GM10248 (cell line): ENCODE results near the gene TPPP.
A peak's percentile ranks its signal among the peaks of the same experiment; 100 is the strongest.
"Not testable (repeated sequence)": the region's sequence is repeated elsewhere in the genome, so short reads cannot be mapped to it uniquely, and the experiment has no call there.

Experiments
- CTCF ChIA-PET: fragments of 300-600 bp; sonication (Branson Sonifier 250); formaldehyde crosslinking; extraction: SDS; loops from one replicate; lab custom pipeline; 2021; ENCODE audit warnings: antibody characterized with exemption; lab: Yijun Ruan, JAX
- POLR2A ChIA-PET: fragments of 350-650 bp; sonication (Branson Sonifier 250); formaldehyde crosslinking; extraction: SDS; loops from one replicate; lab custom pipeline; 2020; ENCODE audit warnings: antibody characterized with exemption; lab: Yijun Ruan, JAX
- DNase-seq: peaks from one replicate; pipeline ENCODE4 v3.0.0; 2012; ENCODE audit errors: extremely low spot score
- CTCF ChIP-seq: IDR thresholded peaks from 2 replicates; pipeline ENCODE4 v1.5.1; 2012; ENCODE audit warnings: mild to moderate bottlenecking, low read depth; ENCODE audit errors: extremely low read depth, missing control alignments, control extremely low read depth

TPPP gene

GRCh38 chr5:693271-694041, at the start of gene TPPP:
TPPP (minus strand) TSS chr5:693352; CDS start chr5:678060, 15,292 bp downstream.
- POLR2A ChIA-PET, CTCF ChIA-PET: not testable (repeated sequence)
- DNase-seq: peak; percentile 88

GRCh38 chr5:742276-742675, 49.1 kb upstream of the TPPP start:
- CTCF ChIA-PET, DNase-seq, POLR2A ChIA-PET: not testable (repeated sequence)

GRCh38 chr5:734145-734544, 41.0 kb upstream of the TPPP start:
- CTCF ChIA-PET, POLR2A ChIA-PET: not testable (repeated sequence)

GRCh38 chr5:732754-733454, 39.8 kb upstream of the TPPP start:
- POLR2A ChIA-PET, CTCF ChIA-PET, DNase-seq: not testable (repeated sequence)

More at GRCh38 chr5:734145-734544, 41.0 kb upstream of the TPPP start:
- not testable (repeated sequence) for DNase-seq

- POLR2A ChIA-PET, CTCF ChIA-PET, DNase-seq: not testable (repeated sequence)
Measured at GRCh38 chr5:729225-729624, 36.1 kb upstream of the TPPP start.

- DNase-seq, CTCF ChIA-PET, POLR2A ChIA-PET: not testable (repeated sequence)
Measured at GRCh38 chr5:727087-727486, 33.9 kb upstream of the TPPP start.

GRCh38 chr5:723865-724264, 30.7 kb upstream of the TPPP start:
- POLR2A ChIA-PET, DNase-seq, CTCF ChIA-PET: not testable (repeated sequence)

GRCh38 chr5:723309-723708, 30.2 kb upstream of the TPPP start:
- POLR2A ChIA-PET, CTCF ChIA-PET, DNase-seq: not testable (repeated sequence)

GRCh38 chr5:719379-719778, 26.2 kb upstream of the TPPP start:
- CTCF ChIA-PET, POLR2A ChIA-PET, DNase-seq: not testable (repeated sequence)

GRCh38 chr5:717143-717542, 24.0 kb upstream of the TPPP start:
- CTCF ChIA-PET: no interaction called here
- POLR2A ChIA-PET: no interaction called here
- no peak for DNase-seq
- no peak for TF ChIP-seq CTCF

- DNase-seq, CTCF ChIA-PET, POLR2A ChIA-PET: not testable (repeated sequence)
Measured at GRCh38 chr5:716740-717139, 23.6 kb upstream of the TPPP start.

GRCh38 chr5:715636-716035, 22.5 kb upstream of the TPPP start:
- CTCF ChIA-PET, POLR2A ChIA-PET, DNase-seq: not testable (repeated sequence)

GRCh38 chr5:714215-715118, 21.3 kb upstream of the TPPP start:
- DNase-seq, CTCF ChIA-PET, POLR2A ChIA-PET: not testable (repeated sequence)

- CTCF ChIA-PET, POLR2A ChIA-PET, DNase-seq: not testable (repeated sequence)
Measured at GRCh38 chr5:713686-714085, 20.5 kb upstream of the TPPP start.

- CTCF ChIA-PET, DNase-seq, POLR2A ChIA-PET: not testable (repeated sequence)
Measured at GRCh38 chr5:708848-709517, 15.8 kb upstream of the TPPP start.

GRCh38 chr5:708374-708773, 15.2 kb upstream of the TPPP start:
- CTCF ChIA-PET, DNase-seq, POLR2A ChIA-PET: not testable (repeated sequence)
